ENCODE measurements around the gene RHOT1.

Gene RHOT1

DNA sequence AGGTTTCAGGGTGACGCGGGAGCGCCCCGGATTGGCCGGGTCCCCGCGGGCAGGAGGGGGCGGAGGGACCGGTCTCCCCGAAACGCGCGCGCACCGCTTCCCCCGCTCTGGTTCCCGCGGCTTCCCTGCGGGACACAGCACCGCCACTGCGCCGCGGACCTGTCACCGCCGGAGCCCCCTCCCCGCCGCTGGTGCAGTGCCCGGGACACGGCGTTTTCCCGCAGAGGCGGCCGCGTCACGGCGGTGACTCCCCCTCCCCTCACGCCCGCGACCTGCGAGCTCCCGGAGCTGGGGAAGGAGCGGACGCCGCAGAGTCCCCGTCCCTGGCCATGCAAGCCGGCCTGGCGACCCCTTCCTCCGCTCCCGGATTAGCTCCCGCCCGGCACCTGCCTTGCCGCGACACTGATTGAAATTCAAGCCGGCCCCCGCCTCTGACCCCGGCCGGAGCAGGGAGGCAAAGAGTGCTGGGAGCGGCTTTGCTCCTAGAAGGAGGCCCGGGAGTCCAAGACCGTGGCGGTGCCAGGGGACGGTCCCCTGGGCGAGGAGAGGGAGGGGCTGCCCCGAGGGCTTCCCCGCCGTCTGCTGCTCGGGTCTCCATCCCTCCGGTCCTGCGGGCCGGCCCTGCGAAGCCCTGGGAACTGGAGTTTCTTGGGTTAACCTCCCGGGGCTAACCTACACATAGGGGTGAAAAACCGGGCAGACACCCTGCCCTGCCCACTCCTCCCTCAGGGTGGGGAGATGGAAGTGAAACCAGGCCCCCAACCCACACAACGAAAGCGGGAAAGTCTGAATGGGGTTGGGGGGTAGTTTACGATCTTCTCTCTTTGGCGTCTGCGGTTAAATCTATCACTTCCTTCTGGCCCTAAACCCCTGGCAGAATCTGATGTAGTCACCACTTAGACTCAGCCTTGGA is 124.3 kb downstream of the RHOT1 start:
- no peak for FAIRE-seq
- no peak for DNase-seq (ENCODE audit: insufficient read length, low spot score)

DNA sequence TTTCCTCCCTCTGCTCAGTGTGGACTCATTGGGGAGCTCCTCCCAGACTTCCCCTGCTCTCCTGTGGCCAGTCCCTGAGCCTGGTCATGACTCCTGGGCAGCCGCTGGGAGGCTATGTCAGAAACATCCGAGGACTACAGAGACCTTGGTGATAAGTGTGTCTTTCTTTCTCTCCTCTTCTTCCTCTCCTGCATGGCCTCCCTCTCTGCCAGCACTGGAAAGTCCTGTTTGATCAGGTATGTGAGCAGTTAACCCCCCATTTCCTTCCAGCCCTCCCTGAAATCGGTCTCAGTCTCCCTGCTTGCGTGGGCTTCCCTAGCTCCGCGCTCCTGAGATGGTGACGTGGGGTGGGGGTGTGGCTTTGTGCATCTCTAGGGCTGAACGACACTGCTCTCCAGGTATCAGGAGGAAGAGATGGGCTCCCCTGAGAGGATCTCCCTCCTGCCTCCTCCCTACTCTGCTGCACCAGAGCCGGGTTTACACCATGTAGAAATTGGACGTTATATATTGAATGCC is 125.4 kb downstream of the RHOT1 start:
- DNase-seq (ENCODE audit: insufficient read length, low spot score) (no peak), FAIRE-seq (no peak)

DNA sequence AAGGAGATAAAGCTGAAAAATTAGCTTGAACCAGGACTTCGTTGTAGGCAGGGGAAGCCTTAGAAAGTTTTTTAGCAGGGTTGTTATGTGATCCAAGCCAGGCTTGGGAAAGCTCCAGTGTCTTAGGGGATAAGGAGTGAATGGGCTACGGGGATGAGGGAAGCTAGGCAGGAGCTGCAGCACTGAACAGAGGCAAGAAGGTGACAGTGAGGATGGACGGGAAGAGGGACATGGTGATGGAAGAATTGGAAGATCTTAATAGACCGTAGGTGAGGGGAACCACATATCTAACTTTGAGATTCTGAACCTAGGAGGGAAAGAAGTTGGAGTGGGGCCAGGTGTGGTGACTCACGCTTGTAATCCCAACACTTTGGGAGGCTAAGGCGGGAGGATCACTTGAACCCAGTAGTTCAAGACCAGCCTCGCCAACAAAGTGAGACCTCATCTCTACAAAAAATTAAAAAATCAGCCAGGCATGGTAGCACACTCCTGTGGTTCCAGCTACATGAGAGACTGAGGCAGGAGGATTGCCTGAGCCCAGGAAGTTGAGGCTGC is 126.5 kb downstream of the RHOT1 start:
- FAIRE-seq (no peak), DNase-seq (ENCODE audit: insufficient read length, low spot score) (no peak)

DNA sequence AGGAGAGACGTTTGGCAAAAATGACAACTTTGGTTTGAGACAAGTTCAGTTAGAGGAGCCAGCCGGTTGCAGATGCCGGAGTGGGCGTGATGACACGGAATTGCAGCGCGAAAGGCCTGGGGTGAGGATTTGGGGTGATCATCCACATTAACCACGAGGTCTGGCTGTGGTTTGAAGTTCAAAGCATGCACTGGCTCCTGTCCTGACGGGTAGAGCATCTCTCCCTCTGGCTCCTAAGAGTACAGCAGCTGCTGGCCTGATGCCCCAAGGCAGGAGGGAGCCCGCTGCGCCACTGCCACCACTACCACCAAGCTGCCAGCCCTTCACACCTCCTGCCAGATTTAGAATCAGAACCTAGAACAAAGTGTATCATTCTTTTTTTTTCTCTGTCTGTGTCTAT is 127.1 kb downstream of the RHOT1 start:
- FAIRE-seq (no peak), DNase-seq (ENCODE audit: insufficient read length, low spot score) (no peak)

DNA sequence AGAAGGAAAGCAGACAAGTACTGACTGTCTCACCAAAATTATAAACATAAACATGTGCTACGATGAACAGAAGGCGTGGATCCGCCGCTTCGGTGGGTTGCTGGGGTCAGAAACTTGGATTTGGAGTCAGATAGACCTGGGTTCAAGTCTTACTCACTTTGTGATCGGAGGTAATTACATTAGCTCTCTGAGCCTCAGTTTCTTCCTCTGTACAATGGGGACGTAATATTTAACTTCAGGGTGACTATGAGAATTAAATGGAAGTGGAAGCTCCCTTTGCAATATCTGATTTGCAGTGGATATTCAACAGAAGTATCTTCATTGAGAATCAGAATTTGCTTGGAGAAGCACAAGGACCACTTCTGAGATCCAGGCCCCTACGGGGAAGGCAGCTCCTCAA is 129.5 kb downstream of the RHOT1 start:
- FAIRE-seq: no peak
- DNase-seq (ENCODE audit: insufficient read length, low spot score): no peak

DNA sequence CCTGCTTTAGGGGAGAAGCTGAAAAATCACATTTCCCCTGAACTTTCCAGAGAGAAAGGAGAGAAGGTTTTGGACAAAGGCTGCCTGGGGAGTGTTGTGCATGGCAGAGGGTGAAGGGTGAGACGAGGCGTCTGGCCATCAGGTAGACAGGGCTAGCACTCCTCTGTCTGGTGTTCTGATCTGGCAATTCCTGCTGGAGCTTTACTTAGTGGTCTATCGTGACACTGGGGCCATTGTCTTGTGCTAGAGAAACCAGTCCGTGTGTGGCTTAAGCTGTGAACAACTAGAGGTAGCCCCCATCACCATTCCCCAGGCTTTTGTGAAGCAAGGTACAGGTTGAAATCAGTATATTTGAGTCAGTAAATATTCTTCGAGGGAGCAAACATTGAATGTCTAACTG is 131.8 kb downstream of the RHOT1 start:
- no peak for DNase-seq (ENCODE audit: insufficient read length, low spot score)
- FAIRE-seq: no peak

DNA sequence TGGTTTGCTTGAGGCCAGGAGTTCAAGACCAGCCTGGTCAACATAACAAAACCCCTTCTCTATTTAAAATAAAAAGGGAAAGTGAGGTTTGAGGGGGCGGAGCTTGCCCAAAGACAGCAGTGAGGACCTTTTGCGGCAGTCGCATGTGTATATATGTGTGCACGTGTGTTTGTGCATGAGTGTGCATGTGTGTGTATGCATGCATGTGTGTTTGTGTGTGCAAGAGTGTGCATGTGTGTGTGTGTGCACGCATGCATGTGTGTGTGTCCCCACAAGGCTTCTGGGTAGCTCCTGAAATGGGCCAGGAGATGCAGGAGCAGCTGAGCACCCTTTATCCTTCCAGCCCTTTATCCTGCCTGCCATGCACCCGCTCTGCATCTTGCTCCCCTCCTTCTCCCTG is 132.3 kb downstream of the RHOT1 start:
- FAIRE-seq: no peak
- DNase-seq (ENCODE audit: insufficient read length, low spot score): no peak

Measured in HTR-8/SVneo (cell line).